WERI-Rb-1 (cell line): ENCODE measurements around the gene ELP4.
A peak's percentile ranks its signal among the peaks of the same experiment; 100 is the strongest.

Experiments used
- DNase-seq: peaks from one replicate; pipeline ENCODE4 v3.0.0-alpha.2; 2020
- H3K27ac ChIP-seq: fragments of 250-450 bp; sonication (Bioruptor Pico); 2 replicates; pipeline ENCODE4 v1.5.1; 2020; ENCODE audit warnings: mild to moderate bottlenecking, moderate library complexity
- H3K27me3 ChIP-seq: fragments of 250-450 bp; sonication (Bioruptor Pico); 2 replicates; pipeline ENCODE4 v1.5.1; 2021; ENCODE audit warnings: mild to moderate bottlenecking, low read depth, moderate library complexity; ENCODE audit not compliant: insufficient read depth, severe bottlenecking
- H3K36me3 ChIP-seq: fragments of 250-450 bp; sonication (Bioruptor Pico); 2 replicates; pipeline ENCODE4 v1.5.1; 2020; ENCODE audit warnings: mild to moderate bottlenecking, moderate library complexity
- H3K4me3 ChIP-seq: 2 replicates; pipeline ENCODE4 v1.5.1; 2011; ENCODE audit warnings: low read depth, mild to moderate bottlenecking, control low read depth, low read length
- H3K9me3 ChIP-seq: fragments of 250-450 bp; sonication (Bioruptor Pico); 2 replicates; pipeline ENCODE4 v1.5.1; 2021; ENCODE audit warnings: mild to moderate bottlenecking, moderate library complexity; ENCODE audit not compliant: severe bottlenecking
- TF ChIP-seq, protein P1 (sequence below): IDR thresholded peaks from 2 replicates; pipeline ENCODE4 v1.5.1; 2011; ENCODE audit warnings: low read depth, mild to moderate bottlenecking, control low read depth, inconsistent platforms, low read length

Gene ELP4

DNA sequence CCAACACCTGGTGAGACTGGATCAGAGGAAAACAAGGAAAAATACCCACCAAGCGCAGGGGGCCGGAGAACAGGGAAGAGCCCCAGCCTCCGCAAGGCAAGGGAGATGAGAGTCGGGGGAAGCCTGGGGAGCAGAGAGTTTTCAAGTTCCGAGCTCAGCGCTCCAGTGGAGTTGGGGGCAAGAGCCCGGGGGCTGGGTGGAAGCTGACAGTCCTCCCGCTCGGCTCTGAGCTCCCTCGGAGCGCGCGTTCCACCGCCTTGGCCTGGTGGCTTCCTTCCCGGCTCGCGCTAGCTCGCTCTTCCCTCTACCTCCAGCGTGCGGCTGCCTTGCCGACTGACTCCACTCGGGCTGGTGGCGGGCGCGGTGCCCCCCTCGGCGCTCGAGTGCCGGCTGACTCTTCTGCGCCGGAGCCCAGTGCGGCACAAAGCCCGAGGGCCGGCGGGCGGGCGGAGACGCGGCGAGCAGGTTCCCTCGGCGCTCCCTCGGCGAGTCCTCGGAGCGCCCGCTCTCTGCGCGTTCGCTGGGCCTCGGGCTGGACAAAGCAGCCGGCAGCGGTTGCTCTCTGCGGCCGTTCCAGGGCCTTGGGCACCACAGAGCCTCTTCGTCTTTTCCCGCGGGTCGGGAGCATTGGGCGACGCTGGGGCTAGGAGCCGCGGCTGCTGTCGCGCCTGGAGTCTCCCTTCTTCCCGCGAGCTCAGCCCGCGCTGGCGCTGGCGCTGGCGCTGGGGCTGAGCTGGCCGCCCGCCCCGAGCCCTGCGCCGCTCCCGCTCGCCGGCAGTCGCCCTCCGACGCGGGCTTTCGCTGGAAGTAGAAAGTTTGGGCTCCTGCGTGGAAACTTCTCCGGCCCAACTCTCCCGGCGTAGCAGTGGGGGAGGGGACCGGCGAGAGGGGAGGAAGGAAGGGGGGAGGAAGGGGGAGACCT lies 300.6 kb downstream of the ELP4 start:
- H3K36me3 ChIP-seq: no peaks in the 10 kb centered on the region
- peaks cover 99% of the 10 kb centered on the region for H3K27me3 ChIP-seq
- DNase-seq: no peak
- TF ChIP-seq, protein P1, sequence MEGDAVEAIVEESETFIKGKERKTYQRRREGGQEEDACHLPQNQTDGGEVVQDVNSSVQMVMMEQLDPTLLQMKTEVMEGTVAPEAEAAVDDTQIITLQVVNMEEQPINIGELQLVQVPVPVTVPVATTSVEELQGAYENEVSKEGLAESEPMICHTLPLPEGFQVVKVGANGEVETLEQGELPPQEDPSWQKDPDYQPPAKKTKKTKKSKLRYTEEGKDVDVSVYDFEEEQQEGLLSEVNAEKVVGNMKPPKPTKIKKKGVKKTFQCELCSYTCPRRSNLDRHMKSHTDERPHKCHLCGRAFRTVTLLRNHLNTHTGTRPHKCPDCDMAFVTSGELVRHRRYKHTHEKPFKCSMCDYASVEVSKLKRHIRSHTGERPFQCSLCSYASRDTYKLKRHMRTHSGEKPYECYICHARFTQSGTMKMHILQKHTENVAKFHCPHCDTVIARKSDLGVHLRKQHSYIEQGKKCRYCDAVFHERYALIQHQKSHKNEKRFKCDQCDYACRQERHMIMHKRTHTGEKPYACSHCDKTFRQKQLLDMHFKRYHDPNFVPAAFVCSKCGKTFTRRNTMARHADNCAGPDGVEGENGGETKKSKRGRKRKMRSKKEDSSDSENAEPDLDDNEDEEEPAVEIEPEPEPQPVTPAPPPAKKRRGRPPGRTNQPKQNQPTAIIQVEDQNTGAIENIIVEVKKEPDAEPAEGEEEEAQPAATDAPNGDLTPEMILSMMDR: no peak
- H3K27ac ChIP-seq: no peak overlapping the region
- H3K9me3 ChIP-seq: no peaks in the 10 kb centered on the region
- peak overlapping the region; percentile 9; the same call in 1 of the 2 replicates for H3K4me3 ChIP-seq

DNA sequence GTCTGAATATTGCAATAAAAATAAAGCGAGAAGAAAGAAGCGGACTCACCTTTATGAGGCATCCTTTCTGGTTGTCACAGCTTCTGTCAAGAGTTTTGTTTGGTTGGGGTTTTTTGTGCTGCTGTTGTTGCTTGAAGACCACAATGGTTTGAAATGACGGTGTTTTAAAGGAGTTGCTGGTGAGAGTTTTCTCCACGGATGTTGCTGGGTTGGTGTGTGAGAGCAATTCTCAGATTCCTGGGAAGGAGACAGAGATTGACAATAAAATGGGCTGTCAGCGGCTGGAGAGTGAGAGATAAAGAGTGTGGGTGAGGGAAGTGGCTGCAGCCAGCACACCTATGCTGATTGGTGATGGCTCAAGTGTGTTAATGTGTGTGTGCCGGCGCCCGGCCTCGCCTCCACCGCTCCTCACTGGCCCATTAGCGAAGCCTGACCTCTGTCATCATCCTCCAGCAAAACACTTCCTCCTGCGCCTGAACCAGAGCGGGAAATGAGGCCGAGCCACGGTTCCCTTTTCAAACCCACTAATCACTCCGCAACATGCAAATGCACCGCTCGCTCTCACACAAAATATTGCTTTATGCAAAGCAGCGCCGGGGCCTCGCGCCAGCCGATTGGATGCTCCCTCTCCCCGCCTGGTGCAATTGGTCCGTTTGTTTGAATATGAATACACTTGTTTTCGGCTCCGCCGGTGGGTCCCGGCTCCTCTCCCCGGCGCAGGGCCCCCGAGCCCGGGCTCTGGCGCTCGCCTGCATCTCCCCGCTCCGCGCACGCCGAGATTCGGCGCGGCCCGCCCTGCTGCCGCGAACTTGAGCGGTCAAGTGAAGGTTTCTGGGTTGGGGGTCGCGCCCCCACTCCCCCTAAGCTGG lies 301.4 kb downstream of the ELP4 start, which contains the start of gene PAX6:
Gene PAX6, minus strand, starts transcription at position 544 of the 869 bp plus-strand sequence. CDS start 4,911 bp downstream, outside the sequence.
- Histone ChIP-seq H3K4me3 (peak within 1 kb of the TSS; percentile 9; the same call in 1 of the 2 replicates), H3K9me3 (no peaks in the 10 kb centered on the region), H3K27me3 (peaks cover 99% of the 10 kb centered on the region), H3K27ac (no peak within 1 kb of the TSS), H3K36me3 (no peaks in the 10 kb centered on the region)
- DNase-seq: no peak
- TF ChIP-seq, protein P1: no peak

DNA sequence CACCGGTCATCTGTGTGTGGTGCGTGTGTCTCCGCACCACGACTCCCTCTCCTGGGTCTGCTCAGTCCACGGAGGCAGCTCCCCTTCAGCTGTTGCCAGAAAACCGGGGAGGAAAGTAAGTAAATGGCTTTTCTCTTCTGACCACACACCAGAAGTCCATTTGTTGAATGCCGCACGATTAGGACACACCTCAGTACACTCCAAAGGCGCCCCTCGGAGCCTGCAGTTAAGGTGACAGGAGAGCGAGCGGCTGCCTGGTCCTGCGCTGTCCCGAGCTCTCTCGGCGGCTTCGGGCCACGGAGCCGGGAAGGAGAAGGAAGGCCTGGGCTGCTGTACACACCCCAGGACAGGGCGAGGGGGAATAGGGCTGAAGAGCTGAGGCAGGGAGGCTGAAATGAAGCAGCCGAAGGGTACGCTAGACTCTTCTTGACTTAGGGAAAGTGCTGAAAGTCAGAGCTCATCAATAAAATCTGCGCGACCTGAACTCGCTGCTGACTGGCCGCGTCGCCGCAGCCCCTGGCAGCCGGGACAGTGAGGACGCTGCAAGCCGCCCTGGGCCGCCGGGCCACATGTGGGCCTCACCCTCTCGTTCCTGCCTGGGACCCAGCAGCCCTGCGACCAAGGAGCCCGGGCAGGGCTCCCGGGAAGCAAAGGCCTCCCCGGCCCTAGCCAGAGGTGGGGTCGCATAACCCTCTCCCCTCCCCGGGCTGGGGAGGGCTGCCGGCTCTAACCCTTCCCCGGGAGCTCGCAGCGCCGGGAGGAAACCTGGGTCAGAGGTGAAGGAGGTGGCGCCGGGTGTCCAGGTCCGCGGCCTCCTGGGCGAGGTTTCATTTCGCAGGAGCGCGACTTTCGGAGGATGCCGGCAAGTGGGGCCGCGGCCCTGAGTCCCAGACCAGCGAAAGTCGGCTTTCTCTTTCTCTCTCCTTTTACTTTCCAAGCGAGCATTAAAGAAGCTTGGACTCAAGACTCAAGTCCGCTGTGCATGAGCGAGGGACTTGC lies 303.1 kb downstream of the ELP4 start:
- DNase-seq: no peak
- Histone ChIP-seq H3K9me3 (no peaks in the 10 kb centered on the region), H3K36me3 (no peaks in the 10 kb centered on the region), H3K4me3 (no peak overlapping the region), H3K27ac (no peak overlapping the region), H3K27me3 (peaks cover 99% of the 10 kb centered on the region)
- TF ChIP-seq, protein P1: no peak

DNA sequence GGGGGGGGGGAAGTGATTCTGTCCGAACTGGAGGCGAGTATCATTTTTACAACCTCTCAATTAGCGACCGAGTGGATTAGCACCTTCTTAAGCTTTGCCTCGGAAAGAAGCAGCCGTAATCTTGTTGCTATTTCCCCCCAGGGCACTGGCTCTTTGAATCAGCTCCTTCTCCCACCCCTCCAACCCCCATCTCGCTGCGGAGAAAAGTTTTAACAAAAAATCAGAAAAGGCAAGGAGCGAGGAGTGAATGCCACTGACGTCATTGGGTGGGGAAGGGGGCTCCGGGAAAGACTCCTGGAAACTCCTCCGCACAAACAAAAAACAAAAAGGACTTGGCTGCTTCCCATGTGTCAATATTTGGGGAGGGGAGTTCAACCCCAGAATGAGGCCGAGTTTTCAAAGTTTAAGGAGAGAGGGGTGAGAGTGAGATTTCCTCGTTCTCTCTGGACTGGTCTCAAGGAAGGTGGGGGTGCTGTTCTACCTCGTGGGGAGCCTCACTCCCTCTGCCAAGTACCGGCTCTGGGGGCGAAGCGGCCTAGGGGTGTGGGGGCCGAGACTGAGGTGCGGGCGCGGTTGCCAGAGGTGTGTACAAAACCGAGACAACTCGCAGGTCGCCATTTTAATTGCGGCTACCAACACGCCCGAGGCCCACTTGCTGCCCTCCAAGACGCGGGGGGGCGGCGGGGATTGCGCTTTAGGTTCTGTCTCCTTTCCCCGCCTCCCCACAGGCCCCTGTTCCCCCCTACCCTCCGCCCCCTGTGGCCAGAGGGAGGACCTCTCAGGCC lies 304.0 kb downstream of the ELP4 start:
- H3K27me3 ChIP-seq: peaks cover 99% of the 10 kb centered on the region
- no peak for DNase-seq
- no peaks in the 10 kb centered on the region for H3K36me3 ChIP-seq
- no peak overlapping the region for H3K4me3 ChIP-seq
- H3K9me3 ChIP-seq: peaks cover 3% of the 10 kb centered on the region
- TF ChIP-seq, protein P1: no peak
- no peak overlapping the region for H3K27ac ChIP-seq
